Measurements from ENCODE around the gene ESAM. TPM values are rescaled to one million over a fixed set of nuclear protein-coding genes. Genes with fewer than 3 reads are reported as not detected.

ESAM gene
- polyA plus RNA-seq, 1 experiment = 0.06 TPM

- H3K27me3 ChIP-seq (ENCODE audit: control insufficient read depth, insufficient read depth, low read length) = no peaks in the 10 kb centered on the region
- CTCF ChIA-PET = interaction anchor here (0.8 to 3.7 kb wide), 12 partner anchors 21 to 343 kb away, joined by 3 to 29 read pairs (median 5); no protein-coding TSS in a partner anchor
- no peaks in the 10 kb centered on the region for H3K9me3 ChIP-seq (ENCODE audit: control insufficient read depth, insufficient read depth, low read length)
- DNase-seq (ENCODE audit: low read depth, low spot score) = peak; percentile 27
- TF ChIP-seq CTCF (IDR thresholded peaks at IDR 0.05; ENCODE audit: low read depth, low read length) = no peak
- POLR2A ChIA-PET = interaction anchor here (1.2 to 1.4 kb wide), 2 partner anchors 38 to 126 kb away, joined by 3 to 6 read pairs; partner anchors contain the start of genes SIAE and SPA17
- peak overlapping the region; percentile 66 for H3K27ac ChIP-seq (ENCODE audit: low read depth, low read length)
- H3K4me3 ChIP-seq (ENCODE audit: low read depth, low read length) = peak overlapping the region; percentile 83
Observed at GRCh38 chr11:124798991-124799347, 36.9 kb upstream of the ESAM start.

GRCh38 chr11:124796312-124796711 is 34.2 kb upstream of the ESAM start:
- POLR2A ChIA-PET = no interaction called here
- no peak for TF ChIP-seq CTCF (IDR thresholded peaks at IDR 0.05; ENCODE audit: low read depth, low read length)

GRCh38 chr11:124793466-124794278 is 31.6 kb upstream of the ESAM start:
- no peak overlapping the region for H3K27ac ChIP-seq (ENCODE audit: low read depth, low read length)
- no peaks in the 10 kb centered on the region for H3K9me3 ChIP-seq (ENCODE audit: control insufficient read depth, insufficient read depth, low read length)
- no peak overlapping the region for H3K4me3 ChIP-seq (ENCODE audit: low read depth, low read length)
- POLR2A ChIA-PET = no interaction called here
- no peak for DNase-seq (ENCODE audit: low read depth, low spot score)
- TF ChIP-seq CTCF (IDR thresholded peaks at IDR 0.05; ENCODE audit: low read depth, low read length) = peak; percentile 78
- no peaks in the 10 kb centered on the region for H3K27me3 ChIP-seq (ENCODE audit: control insufficient read depth, insufficient read depth, low read length)
- CTCF ChIA-PET = interaction anchor here (0.6 to 4.8 kb wide), 47 partner anchors 9 to 758 kb away, joined by 3 to 64 read pairs (median 6); partner anchors contain the start of genes ESAM, SIAE, SPA17 and VSIG2

More at GRCh38 chr11:124796312-124796711, 34.2 kb upstream of the ESAM start:
- no peaks in the 10 kb centered on the region for H3K9me3 ChIP-seq (ENCODE audit: control insufficient read depth, insufficient read depth, low read length)
- DNase-seq (ENCODE audit: low read depth, low spot score) = no peak
- no peaks in the 10 kb centered on the region for H3K27me3 ChIP-seq (ENCODE audit: control insufficient read depth, insufficient read depth, low read length)
- CTCF ChIA-PET = interaction anchor here (0.6 to 3.9 kb wide), 5 partner anchors 38 to 152 kb away, joined by 4 to 41 read pairs (median 5); no protein-coding TSS in a partner anchor
- H3K4me3 ChIP-seq (ENCODE audit: low read depth, low read length) = no peak overlapping the region
- no peak overlapping the region for H3K27ac ChIP-seq (ENCODE audit: low read depth, low read length)

GRCh38 chr11:124791626-124792341 is 29.7 kb upstream of the ESAM start:
- CTCF ChIA-PET = interaction anchor here (1.0 to 4.8 kb wide), 4 partner anchors 29 to 122 kb away, joined by 4 to 64 read pairs (median 22); partner anchors contain the start of gene ESAM
- TF ChIP-seq CTCF (IDR thresholded peaks at IDR 0.05; ENCODE audit: low read depth, low read length) = no peak

More at GRCh38 chr11:124791626-124792341, 29.7 kb upstream of the ESAM start:
- H3K9me3 ChIP-seq (ENCODE audit: control insufficient read depth, insufficient read depth, low read length) = no peaks in the 10 kb centered on the region
- H3K4me3 ChIP-seq (ENCODE audit: low read depth, low read length) = no peak overlapping the region
- no peak overlapping the region for H3K27ac ChIP-seq (ENCODE audit: low read depth, low read length)
- DNase-seq (ENCODE audit: low read depth, low spot score) = no peak
- POLR2A ChIA-PET = no interaction called here
- H3K27me3 ChIP-seq (ENCODE audit: control insufficient read depth, insufficient read depth, low read length) = no peaks in the 10 kb centered on the region

Data from AG04450 (cell line).